Right ventricle myocardium superior (tissue), 1 donor: Measurements from ENCODE around the gene PPP2R5B. TPM values are rescaled to one million over a fixed set of nuclear protein-coding genes. Genes with fewer than 3 reads are reported as not detected.

Experiments
- ATAC-seq: fragments of 200-7000 bp; cut with Tn5 transposase; one replicate; pipeline ENCODE4 v1.9.1; 2020; ENCODE audit warnings: mild to moderate bottlenecking; ENCODE audit not compliant: poor library complexity
- DNase-seq: peaks from one replicate; pipeline ENCODE4 v3.0.0-alpha.2; 2020
- intact Hi-C: fragments of 100-400 bp; cut with DNase I; formaldehyde crosslinking; loops from one replicate; pipeline ENCODE4 v1.11.2; 2022
- total RNA-seq: library from RNA; stranded (reverse); fragmentation: NEBNext Ultra II Directional; extraction: Animal tissue kit (Norgen Biotek cat#: 25700); gene quantifications from one replicate; pipeline ENCODE4 v1.2.1, GENCODE V29; 2021
- donor health status: DM: no; HTN: yes; CAD: no; lungs with severe emphysema.

The PPP2R5B gene
- total RNA-seq, 1 donor from 2014 or later = 20.6 TPM

GRCh38 chr11:64902102-64902900 lies 22.2 kb upstream of the PPP2R5B start:
- intact Hi-C loops = no loop called here
- ATAC-seq = no peak
- no peak for DNase-seq

- intact Hi-C loops = no loop called here
These were observed 21.1 kb upstream of the PPP2R5B start for GRCh38 chr11:64903291-64903833.

GRCh38 chr11:64905516-64906313 lies 18.8 kb upstream of the PPP2R5B start:
- ATAC-seq (no peak), DNase-seq (no peak)
- intact Hi-C loops = no loop called here

More at GRCh38 chr11:64903291-64903833, 21.1 kb upstream of the PPP2R5B start:
- no peak for ATAC-seq
- DNase-seq = no peak

GRCh38 chr11:64906314-64906635 lies 18.2 kb upstream of the PPP2R5B start:
- DNase-seq (no peak), ATAC-seq (no peak)
- intact Hi-C loops = no loop called here

GRCh38 chr11:64908766-64909165 lies 15.7 kb upstream of the PPP2R5B start:
- intact Hi-C loops = no loop called here
- ATAC-seq (no peak), DNase-seq (no peak)

GRCh38 chr11:64909653-64910343 lies 14.7 kb upstream of the PPP2R5B start:
- intact Hi-C loops = no loop called here
- DNase-seq (no peak), ATAC-seq (no peak)

- no peak for DNase-seq
- intact Hi-C loops = no loop called here
- ATAC-seq = no peak
These were observed 13.9 kb upstream of the PPP2R5B start for GRCh38 chr11:64910451-64911093.

- DNase-seq (no peak), ATAC-seq (no peak)
- intact Hi-C loops = no loop called here
These were observed 13.3 kb upstream of the PPP2R5B start for GRCh38 chr11:64911142-64911541.

GRCh38 chr11:64911689-64912088 lies 12.8 kb upstream of the PPP2R5B start:
- no peak for ATAC-seq
- DNase-seq = no peak
- intact Hi-C loops = no loop called here

- no peak for ATAC-seq
- DNase-seq = no peak
- intact Hi-C loops = no loop called here
These were observed 11.2 kb upstream of the PPP2R5B start for GRCh38 chr11:64913171-64913727.

GRCh38 chr11:64914123-64914522 lies 10.4 kb upstream of the PPP2R5B start:
- intact Hi-C loops = no loop called here
- no peak for ATAC-seq
- no peak for DNase-seq

- no peak for DNase-seq
- ATAC-seq = no peak
- intact Hi-C loops = no loop called here
These were observed 9.1 kb upstream of the PPP2R5B start for GRCh38 chr11:64915376-64915887.

- ATAC-seq (no peak), DNase-seq (no peak)
- intact Hi-C loops = no loop called here
These were observed 8.3 kb upstream of the PPP2R5B start for GRCh38 chr11:64916040-64916774.

GRCh38 chr11:64916775-64917662 lies 7.5 kb upstream of the PPP2R5B start, which contains the start of gene ATG2A:
TSS of gene ATG2A (minus strand) at chr11:64917209. CDS start at chr11:64917135, 74 bp downstream.
- intact Hi-C loops = no loop called here
- DNase-seq = peak; percentile 100
- ATAC-seq = peak; percentile 97

GRCh38 chr11:64917663-64917995 lies 6.9 kb upstream of the PPP2R5B start:
- ATAC-seq = no peak
- intact Hi-C loops = no loop called here

GRCh38 chr11:64918017-64918416 lies 6.5 kb upstream of the PPP2R5B start:
- peak; percentile 28 for DNase-seq
- no peak for ATAC-seq
- intact Hi-C loops = no loop called here

More at GRCh38 chr11:64917663-64917995, 6.9 kb upstream of the PPP2R5B start:
- DNase-seq = no peak

GRCh38 chr11:64919627-64920026 lies 4.9 kb upstream of the PPP2R5B start:
- intact Hi-C loops = no loop called here
- ATAC-seq (no peak), DNase-seq (peak; percentile 17)
